ENCODE results near the gene REEP6. TPM values are rescaled to one million over a fixed set of nuclear protein-coding genes. Genes with fewer than 3 reads are reported as not detected.

The REEP6 gene
- total and polyA plus RNA-seq, 4 donors = 2.5 to 7.6 (median 4.9) TPM

DNA sequence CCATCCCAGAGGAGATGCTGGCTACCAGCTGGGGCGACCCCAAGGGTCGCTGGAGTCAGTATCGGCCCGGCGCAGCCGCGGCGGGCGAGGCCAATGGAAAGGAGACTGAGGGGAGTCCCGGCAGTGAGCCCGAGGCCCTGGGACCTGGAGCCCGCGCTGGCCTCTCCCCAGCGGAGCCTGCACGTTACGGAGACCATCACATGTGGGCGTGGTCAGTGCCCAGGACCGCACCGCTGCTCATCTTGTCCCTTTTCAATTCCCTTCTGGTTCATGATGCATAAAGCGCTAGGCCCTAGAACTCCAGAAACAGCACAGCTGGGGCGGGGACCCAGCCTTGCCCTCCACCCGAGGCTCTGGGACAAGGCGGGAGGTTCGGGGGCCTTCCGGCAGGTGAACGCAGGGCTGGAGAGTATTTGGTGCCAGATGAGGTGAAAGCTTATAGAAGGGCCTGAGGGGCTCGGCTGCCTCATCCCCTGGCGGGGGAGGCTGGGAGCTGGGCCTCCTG lies 19.9 kb upstream of the REEP6 start:
- no peak for DNase-seq
- H3K27me3 ChIP-seq (ENCODE audit: control insufficient read depth in 3 of 3, insufficient read depth in 3 of 3, low read length in 2 of 3) = peaks cover 13 to 38% (median 34%) of the 10 kb centered on the region in 3 donors
- WGBS, 2 donors = 5 to 7% methylated on average over 27 to 28 of the region's 28 CpGs
- no peak overlapping the region for H3K4me3 ChIP-seq
- H3K36me3 ChIP-seq (ENCODE audit: control insufficient read depth in 4 of 4, insufficient read depth in 4 of 4, low read length in 4 of 4) = peaks cover 0 to 14% (median 2%) of the 10 kb centered on the region in 4 donors
- ATAC-seq (ENCODE audit: insufficient read depth, low FRiP score) = no peak
- H3K9me3 ChIP-seq (ENCODE audit: control insufficient read depth in 4 of 4, insufficient read depth in 3 of 4, low read length in 3 of 4) = peaks cover 0 to 14% (median 0%) of the 10 kb centered on the region in 4 donors
- H3K4me1 ChIP-seq (ENCODE audit: control insufficient read depth in 5 of 5, insufficient read depth in 5 of 5, low read length in 5 of 5) = peaks cover 0 to 47% (median 11%) of the 10 kb centered on the region in 5 donors
- TF ChIP-seq, protein P1, sequence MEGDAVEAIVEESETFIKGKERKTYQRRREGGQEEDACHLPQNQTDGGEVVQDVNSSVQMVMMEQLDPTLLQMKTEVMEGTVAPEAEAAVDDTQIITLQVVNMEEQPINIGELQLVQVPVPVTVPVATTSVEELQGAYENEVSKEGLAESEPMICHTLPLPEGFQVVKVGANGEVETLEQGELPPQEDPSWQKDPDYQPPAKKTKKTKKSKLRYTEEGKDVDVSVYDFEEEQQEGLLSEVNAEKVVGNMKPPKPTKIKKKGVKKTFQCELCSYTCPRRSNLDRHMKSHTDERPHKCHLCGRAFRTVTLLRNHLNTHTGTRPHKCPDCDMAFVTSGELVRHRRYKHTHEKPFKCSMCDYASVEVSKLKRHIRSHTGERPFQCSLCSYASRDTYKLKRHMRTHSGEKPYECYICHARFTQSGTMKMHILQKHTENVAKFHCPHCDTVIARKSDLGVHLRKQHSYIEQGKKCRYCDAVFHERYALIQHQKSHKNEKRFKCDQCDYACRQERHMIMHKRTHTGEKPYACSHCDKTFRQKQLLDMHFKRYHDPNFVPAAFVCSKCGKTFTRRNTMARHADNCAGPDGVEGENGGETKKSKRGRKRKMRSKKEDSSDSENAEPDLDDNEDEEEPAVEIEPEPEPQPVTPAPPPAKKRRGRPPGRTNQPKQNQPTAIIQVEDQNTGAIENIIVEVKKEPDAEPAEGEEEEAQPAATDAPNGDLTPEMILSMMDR (IDR thresholded peaks at IDR 0.05; ENCODE audit: control extremely low read depth, extremely low read depth) = no peak
- no peak overlapping the region for H3K27ac ChIP-seq (ENCODE audit: low read depth in 1 of 2, low read length in 1 of 2)
- no peak overlapping the region for H3K9ac ChIP-seq (ENCODE audit: insufficient read depth in 1 of 2, low read length in 2 of 2)

DNA sequence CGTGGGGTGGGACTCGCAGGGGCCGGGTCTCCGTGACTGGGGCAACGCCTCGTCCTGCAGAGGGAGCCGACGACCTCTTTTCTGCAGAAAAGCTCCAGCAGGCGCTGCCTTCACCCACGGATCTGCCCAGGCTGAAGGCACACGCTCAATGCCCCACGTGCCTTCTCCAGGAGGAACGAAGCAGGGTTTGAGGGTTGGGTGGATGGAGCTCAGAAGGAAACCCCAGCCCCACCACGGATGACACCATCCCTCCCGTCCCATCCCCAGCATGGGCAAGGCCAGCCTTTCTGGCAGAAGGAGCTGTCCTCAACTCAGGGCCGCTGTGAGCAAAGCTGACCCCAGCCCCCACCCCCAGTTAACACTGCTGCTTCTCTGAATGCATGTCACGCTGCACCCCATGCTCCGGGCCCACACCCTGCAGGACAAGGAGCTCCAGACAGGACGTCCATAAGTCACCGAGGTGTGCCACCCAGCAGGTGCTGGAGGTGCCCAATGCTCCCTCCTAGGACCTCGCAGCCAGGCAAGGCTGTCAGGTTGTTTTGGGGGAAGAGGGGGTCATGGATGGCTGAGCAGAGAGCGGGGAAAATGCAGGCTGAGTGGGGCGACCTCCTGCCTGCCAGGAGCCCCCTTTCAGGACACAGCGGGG lies 19.3 kb upstream of the REEP6 start:
- no peak for DNase-seq
- H3K4me1 ChIP-seq (ENCODE audit: control insufficient read depth in 5 of 5, insufficient read depth in 5 of 5, low read length in 5 of 5) = peaks cover 0 to 42% (median 11%) of the 10 kb centered on the region in 5 donors
- H3K27ac ChIP-seq (ENCODE audit: low read depth in 1 of 2, low read length in 1 of 2) = no peak overlapping the region
- no peak overlapping the region for H3K4me3 ChIP-seq
- 24 to 25% methylated on average over 24 of the region's 24 CpGs for WGBS, 2 donors
- H3K27me3 ChIP-seq (ENCODE audit: control insufficient read depth in 3 of 3, insufficient read depth in 3 of 3, low read length in 2 of 3) = peaks cover 8 to 38% (median 29%) of the 10 kb centered on the region in 3 donors
- peaks cover 0 to 16% (median 0%) of the 10 kb centered on the region in 4 donors for H3K9me3 ChIP-seq (ENCODE audit: control insufficient read depth in 4 of 4, insufficient read depth in 3 of 4, low read length in 3 of 4)
- TF ChIP-seq, protein P1 (IDR thresholded peaks at IDR 0.05; ENCODE audit: control extremely low read depth, extremely low read depth) = no peak
- H3K36me3 ChIP-seq (ENCODE audit: control insufficient read depth in 4 of 4, insufficient read depth in 4 of 4, low read length in 4 of 4) = peaks cover 0 to 19% (median 5%) of the 10 kb centered on the region in 4 donors
- no peak for ATAC-seq (ENCODE audit: insufficient read depth, low FRiP score)
- H3K9ac ChIP-seq (ENCODE audit: insufficient read depth in 1 of 2, low read length in 2 of 2) = no peak overlapping the region

DNA sequence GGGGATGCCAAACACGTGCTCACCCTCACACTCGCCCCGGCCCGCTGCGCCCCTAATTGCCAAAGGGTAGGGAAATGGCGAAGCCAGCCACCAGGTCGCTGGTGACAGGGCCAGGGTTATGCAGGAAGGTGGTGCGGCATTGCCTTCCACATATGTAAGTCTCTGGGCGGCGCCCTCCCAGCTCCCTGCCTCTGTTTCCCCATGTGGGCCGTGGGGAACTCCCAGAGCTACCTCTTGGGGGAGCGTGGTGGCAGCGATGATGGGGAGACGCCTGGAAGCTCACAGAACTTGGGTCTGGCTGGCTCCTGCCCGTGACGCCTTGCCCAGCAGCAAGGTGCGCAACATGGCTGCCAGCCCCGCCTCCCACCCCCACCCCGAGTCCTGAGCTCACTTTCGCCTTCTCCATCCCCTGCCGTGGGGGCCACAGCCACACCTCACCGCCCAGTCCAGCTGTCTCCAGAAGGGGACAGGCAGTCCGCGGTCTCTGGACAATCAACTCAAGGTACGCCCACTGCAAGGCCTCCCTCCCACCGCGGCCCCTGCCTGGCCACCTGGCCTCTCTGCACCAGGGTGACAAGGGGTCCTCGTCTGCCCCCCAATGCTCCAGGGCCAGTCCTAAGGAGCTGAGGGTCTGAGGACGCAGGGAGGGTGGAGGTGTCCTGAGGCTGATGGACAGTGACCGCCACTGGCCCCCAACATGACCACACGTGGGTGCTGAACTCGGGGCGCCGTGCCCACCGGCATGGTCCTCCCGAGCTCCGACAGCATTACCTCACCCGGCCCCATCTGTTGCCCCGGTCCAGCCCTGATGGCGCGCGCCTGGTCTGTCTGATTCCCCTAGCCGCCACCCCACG lies 18.5 kb upstream of the REEP6 start:
- Histone ChIP-seq H3K36me3 (ENCODE audit: control insufficient read depth in 4 of 4, insufficient read depth in 4 of 4, low read length in 4 of 4) (peaks cover 0 to 19% (median 5%) of the 10 kb centered on the region in 4 donors), H3K9me3 (ENCODE audit: control insufficient read depth in 4 of 4, insufficient read depth in 3 of 4, low read length in 3 of 4) (peaks cover 0 to 11% (median 0%) of the 10 kb centered on the region in 4 donors), H3K27me3 (ENCODE audit: control insufficient read depth in 3 of 3, insufficient read depth in 3 of 3, low read length in 2 of 3) (peaks cover 1 to 38% (median 29%) of the 10 kb centered on the region in 3 donors), H3K9ac (ENCODE audit: insufficient read depth in 1 of 2, low read length in 2 of 2) (no peak overlapping the region), H3K27ac (ENCODE audit: low read depth in 1 of 2, low read length in 1 of 2) (no peak overlapping the region), H3K4me3 (no peak overlapping the region), H3K4me1 (ENCODE audit: control insufficient read depth in 5 of 5, insufficient read depth in 5 of 5, low read length in 5 of 5) (peaks cover 0 to 35% (median 11%) of the 10 kb centered on the region in 5 donors)
- TF ChIP-seq, protein P1 (IDR thresholded peaks at IDR 0.05; ENCODE audit: control extremely low read depth, extremely low read depth) = no peak
- no peak for ATAC-seq (ENCODE audit: insufficient read depth, low FRiP score)
- no peak for DNase-seq
- 48 to 65% methylated on average over 40 to 44 of the region's 44 CpGs for WGBS, 2 donors

Measured in lung (tissue), 12 donors.